Measurements from ENCODE around the gene GALT.

The GALT gene

DNA sequence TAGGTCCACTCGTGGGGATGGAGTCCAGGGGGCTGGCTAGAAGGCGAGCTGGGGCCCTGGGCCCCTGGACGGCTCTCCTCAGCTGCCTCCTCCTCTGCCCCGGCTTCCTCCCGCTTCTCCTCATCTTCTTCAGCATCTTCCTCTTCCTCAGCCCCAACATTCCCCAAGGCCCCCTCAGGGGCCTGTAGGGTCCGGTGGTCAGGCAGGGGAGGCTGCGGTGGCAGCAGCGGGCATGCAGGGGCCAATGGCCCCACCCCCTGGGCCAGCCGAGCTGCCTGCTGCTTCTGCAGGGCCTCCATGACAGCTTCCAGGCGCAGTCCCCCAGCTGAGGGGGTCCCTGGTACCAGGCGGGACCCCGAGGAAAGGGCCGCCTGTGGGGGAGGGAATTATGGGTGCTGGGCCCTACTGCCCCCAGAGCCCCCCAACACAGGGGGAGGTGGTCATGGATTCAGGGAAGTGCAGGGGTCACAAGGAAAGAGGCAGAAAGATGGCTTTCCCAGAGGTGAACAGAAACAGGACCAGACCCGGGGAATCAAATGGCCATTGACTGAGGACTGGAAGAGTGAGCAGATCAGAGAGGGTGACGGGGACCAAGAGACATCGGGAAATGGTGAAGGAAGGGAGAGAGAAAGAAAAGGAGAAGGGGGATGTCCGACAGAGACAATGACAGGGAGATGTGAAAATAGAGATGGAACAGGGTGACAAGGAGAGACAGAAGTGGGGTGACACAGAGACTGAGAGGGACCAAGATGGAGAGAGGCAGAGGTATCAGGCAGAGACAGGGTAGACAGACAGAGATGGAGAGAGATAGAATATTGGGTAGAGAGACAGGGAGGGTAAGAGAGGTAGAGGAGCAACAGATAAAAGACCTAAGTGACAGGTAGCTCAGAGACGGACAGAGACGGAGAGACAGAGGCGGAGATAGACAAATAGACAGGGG, 18.5 kb upstream of the GALT start:
- in situ Hi-C loops (cut with MboI; ENCODE audit: low sequenced_read_pairs, unreplicated experiment), result no loop called here

DNA sequence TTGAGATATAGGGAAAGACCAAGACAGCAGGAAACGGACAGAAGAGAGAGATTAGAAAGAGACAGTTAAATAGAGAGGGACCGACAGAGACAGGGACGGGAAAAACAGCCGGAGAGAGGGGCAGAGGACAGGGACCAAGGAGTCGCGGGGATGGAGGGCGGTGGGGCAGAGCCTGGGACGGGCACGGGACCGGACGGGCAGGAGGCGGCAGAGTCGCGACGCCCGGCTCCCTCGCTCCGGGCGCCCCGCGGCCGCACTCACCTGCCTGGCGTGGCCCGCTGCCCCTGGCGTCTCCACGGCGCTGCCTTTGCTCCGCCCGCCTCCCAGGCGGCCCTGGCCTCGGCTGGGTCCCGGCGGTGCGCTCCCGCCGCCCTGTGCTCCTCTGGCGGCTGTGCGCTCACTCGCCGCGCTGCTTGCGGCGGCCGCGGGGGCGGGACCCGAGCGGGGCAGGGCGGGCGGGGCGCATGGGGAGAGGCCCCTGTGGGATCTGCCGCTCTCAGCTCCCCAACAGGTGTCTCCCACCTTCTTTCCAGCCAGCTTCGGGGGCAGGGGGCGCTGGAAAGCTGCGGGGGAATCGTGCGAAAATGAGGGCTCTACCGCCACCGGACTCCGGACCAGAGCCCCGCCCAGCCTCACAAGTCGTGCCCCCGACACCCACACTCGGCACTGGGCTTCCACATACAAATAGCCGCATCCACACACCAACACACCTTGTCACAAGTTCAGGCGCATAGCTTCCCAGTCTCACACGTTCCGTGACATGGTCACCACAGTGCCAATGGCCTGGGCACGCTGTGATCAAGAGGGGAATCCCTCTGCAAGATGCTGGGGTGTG, 17.6 kb upstream of the GALT start, which contains the start of gene ARID3C:
TSS of gene ARID3C (minus strand) at position 411 of the 835 bp plus-strand sequence. CDS start 1,052 bp downstream, outside the sequence.
- TF ChIP-seq, protein P1, sequence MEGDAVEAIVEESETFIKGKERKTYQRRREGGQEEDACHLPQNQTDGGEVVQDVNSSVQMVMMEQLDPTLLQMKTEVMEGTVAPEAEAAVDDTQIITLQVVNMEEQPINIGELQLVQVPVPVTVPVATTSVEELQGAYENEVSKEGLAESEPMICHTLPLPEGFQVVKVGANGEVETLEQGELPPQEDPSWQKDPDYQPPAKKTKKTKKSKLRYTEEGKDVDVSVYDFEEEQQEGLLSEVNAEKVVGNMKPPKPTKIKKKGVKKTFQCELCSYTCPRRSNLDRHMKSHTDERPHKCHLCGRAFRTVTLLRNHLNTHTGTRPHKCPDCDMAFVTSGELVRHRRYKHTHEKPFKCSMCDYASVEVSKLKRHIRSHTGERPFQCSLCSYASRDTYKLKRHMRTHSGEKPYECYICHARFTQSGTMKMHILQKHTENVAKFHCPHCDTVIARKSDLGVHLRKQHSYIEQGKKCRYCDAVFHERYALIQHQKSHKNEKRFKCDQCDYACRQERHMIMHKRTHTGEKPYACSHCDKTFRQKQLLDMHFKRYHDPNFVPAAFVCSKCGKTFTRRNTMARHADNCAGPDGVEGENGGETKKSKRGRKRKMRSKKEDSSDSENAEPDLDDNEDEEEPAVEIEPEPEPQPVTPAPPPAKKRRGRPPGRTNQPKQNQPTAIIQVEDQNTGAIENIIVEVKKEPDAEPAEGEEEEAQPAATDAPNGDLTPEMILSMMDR (IDR thresholded peaks at IDR 0.05; ENCODE audit: borderline replicate concordance, control extremely low read depth, extremely low read depth, insufficient read depth, missing control alignments), result no peak
- DNase-seq (ENCODE audit: low spot score), result peak; percentile 71
- in situ Hi-C loops (cut with MboI; ENCODE audit: low sequenced_read_pairs, unreplicated experiment), result no loop called here

More for the DNA sequence above, 18.5 kb upstream of the GALT start:
- DNase-seq (ENCODE audit: low spot score), result no peak
- TF ChIP-seq, protein P1 (IDR thresholded peaks at IDR 0.05; ENCODE audit: borderline replicate concordance, control extremely low read depth, extremely low read depth, insufficient read depth, missing control alignments), result no peak

GRCh38 chr9:34629491-34629808, 17.0 kb upstream of the GALT start:
- in situ Hi-C loops (cut with MboI; ENCODE audit: low sequenced_read_pairs, unreplicated experiment), result no loop called here
- no peak for DNase-seq (ENCODE audit: low spot score)
- TF ChIP-seq, protein P1 (IDR thresholded peaks at IDR 0.05; ENCODE audit: borderline replicate concordance, control extremely low read depth, extremely low read depth, insufficient read depth, missing control alignments), result no peak

- TF ChIP-seq, protein P1 (IDR thresholded peaks at IDR 0.05; ENCODE audit: borderline replicate concordance, control extremely low read depth, extremely low read depth, insufficient read depth, missing control alignments), result no peak
- in situ Hi-C loops (cut with MboI; ENCODE audit: low sequenced_read_pairs, unreplicated experiment), result no loop called here
- no peak for DNase-seq (ENCODE audit: low spot score)
These were observed 15.9 kb upstream of the GALT start for GRCh38 chr9:34630402-34631154.

DNA sequence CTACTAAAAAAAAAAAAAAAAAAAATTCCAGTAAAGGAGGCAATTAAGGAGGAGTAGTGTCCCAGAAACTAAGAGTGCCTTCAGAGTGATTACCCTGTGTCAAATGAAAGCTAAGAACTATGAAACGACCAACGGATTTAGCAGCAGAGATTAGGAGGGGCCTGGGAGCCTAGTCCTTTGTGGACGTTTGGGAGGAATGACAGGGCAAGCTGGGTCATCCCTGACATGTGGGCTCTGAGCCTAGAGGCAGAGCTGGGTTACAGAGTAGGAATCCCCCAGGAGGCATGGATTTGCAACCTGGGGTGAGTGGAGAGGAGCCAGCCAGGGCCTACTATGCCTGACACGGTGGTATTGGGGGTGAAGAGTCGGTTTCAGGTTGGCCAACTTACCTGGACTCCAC, 13.3 kb upstream of the GALT start:
- in situ Hi-C loops (cut with MboI; ENCODE audit: low sequenced_read_pairs, unreplicated experiment), result no loop called here
- no peak for DNase-seq (ENCODE audit: low spot score)
- TF ChIP-seq, protein P1 (IDR thresholded peaks at IDR 0.05; ENCODE audit: borderline replicate concordance, control extremely low read depth, extremely low read depth, insufficient read depth, missing control alignments), result no peak
